Tibial nerve (tissue), 4 donors: ENCODE data around the gene SH3TC1. TPM values are rescaled to one million over a fixed set of nuclear protein-coding genes. Genes with fewer than 3 reads are reported as not detected.

ENCODE experiments used
- DNase-seq, 2 donors: peaks; one replicate each; pipeline ENCODE4 v3.0.0-alpha.2; 2019; ENCODE audit warnings: low spot score in 2 of 2
- H3K27ac ChIP-seq, 4 donors: fragments of 200-600 bp; sonication (generic) in 3 of 4; one replicate each; pipeline ENCODE4 v1.5.1; 2017 to 2019; ENCODE audit warnings: mild to moderate bottlenecking in 1 of 4
- H3K27me3 ChIP-seq, 2 donors: fragments of 200-600 bp; sonication (generic) in 1 of 2; one replicate each; pipeline versions ENCODE4 v1.5.1 to v1.6.0; 2017 to 2019
- H3K36me3 ChIP-seq, 3 donors: fragments of 200-600 bp; sonication (generic); one replicate each; pipeline ENCODE4 v1.5.1; 2018 to 2019
- H3K4me1 ChIP-seq, 4 donors: fragments of 200-600 bp; sonication (generic) in 3 of 4; one replicate each; pipeline ENCODE4 v1.5.1; 2017 to 2019
- H3K4me3 ChIP-seq, 4 donors: fragments of 200-600 bp; sonication (generic) in 3 of 4; one replicate each; pipeline ENCODE4 v1.5.1; 2017 to 2019; ENCODE audit warnings: mild to moderate bottlenecking in 1 of 4, moderate library complexity in 1 of 4
- H3K9me3 ChIP-seq, 4 donors: fragments of 200-600 bp; sonication (generic) in 3 of 4; one replicate each; pipeline ENCODE4 v1.5.1; 2017 to 2019
- EP300 ChIP-seq, 2 donors: sonication (generic); formaldehyde crosslinking; IDR thresholded peaks; one replicate each; pipeline ENCODE4 v1.6.1; 2017; ENCODE audit warnings: antibody characterized with exemption in 2 of 2, mild to moderate bottlenecking in 1 of 2
- POLR2A ChIP-seq, 2 donors: fragments of 450-650 bp; IDR thresholded peaks; one replicate each; pipeline ENCODE4 v1.6.1; 2017; ENCODE audit warnings: antibody characterized with exemption in 2 of 2, mild to moderate bottlenecking in 2 of 2, moderate library complexity in 2 of 2
- WGBS, 2 donors: methylation state at CpG; one replicate each; pipeline ENCODE4 v1.1.5; 2018; 5-methylcytosine and 5-hydroxymethylcytosine counted together
- total RNA-seq, 4 donors: library from RNA; depleted of rRNA; stranded (reverse); fragments of >200 nt; gene quantifications; one replicate each; pipeline ENCODE4 v1.1.0, GENCODE V29; 2016
- TF ChIP-seq, protein P1 (sequence below), 5 experiments: fragments of 200-600 bp in 3 of 5; fragments of 450-650 bp in 2 of 5; sonication (generic) in 3 of 5; IDR thresholded peaks; one replicate each; pipeline ENCODE4 v1.5.1; 2016 to 2019; ENCODE audit warnings: antibody characterized with exemption in 5 of 5, mild to moderate bottlenecking in 3 of 5, moderate library complexity in 2 of 5

Gene SH3TC1
- total RNA-seq, 4 donors from 2014 or later, result 31.6 to 176 (median 69.7) TPM

- WGBS, 2 donors, result 33 to 36% methylated on average over 9 to 10 of the region's 10 CpGs
- H3K36me3 ChIP-seq, result peaks cover 0 to 26% (median 0%) of the 10 kb centered on the region in 3 donors
- H3K4me3 ChIP-seq, result no peak overlapping the region
- no peak overlapping the region for H3K27ac ChIP-seq
- H3K9me3 ChIP-seq, result peaks cover 0 to 3% (median 0%) of the 10 kb centered on the region in 4 donors
- H3K4me1 ChIP-seq, result peaks cover 0 to 35% (median 8%) of the 10 kb centered on the region in 4 donors
- no peak for DNase-seq
- no peaks in the 10 kb centered on the region for H3K27me3 ChIP-seq
- TF ChIP-seq POLR2A (IDR thresholded peaks at IDR 0.05), result no peak
- TF ChIP-seq, protein P1, sequence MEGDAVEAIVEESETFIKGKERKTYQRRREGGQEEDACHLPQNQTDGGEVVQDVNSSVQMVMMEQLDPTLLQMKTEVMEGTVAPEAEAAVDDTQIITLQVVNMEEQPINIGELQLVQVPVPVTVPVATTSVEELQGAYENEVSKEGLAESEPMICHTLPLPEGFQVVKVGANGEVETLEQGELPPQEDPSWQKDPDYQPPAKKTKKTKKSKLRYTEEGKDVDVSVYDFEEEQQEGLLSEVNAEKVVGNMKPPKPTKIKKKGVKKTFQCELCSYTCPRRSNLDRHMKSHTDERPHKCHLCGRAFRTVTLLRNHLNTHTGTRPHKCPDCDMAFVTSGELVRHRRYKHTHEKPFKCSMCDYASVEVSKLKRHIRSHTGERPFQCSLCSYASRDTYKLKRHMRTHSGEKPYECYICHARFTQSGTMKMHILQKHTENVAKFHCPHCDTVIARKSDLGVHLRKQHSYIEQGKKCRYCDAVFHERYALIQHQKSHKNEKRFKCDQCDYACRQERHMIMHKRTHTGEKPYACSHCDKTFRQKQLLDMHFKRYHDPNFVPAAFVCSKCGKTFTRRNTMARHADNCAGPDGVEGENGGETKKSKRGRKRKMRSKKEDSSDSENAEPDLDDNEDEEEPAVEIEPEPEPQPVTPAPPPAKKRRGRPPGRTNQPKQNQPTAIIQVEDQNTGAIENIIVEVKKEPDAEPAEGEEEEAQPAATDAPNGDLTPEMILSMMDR (IDR thresholded peaks at IDR 0.05), result no peak
- no peak for TF ChIP-seq EP300 (IDR thresholded peaks at IDR 0.05)
These were observed 26.8 kb downstream of the SH3TC1 start for GRCh38 chr4:8225706-8226443.

DNA sequence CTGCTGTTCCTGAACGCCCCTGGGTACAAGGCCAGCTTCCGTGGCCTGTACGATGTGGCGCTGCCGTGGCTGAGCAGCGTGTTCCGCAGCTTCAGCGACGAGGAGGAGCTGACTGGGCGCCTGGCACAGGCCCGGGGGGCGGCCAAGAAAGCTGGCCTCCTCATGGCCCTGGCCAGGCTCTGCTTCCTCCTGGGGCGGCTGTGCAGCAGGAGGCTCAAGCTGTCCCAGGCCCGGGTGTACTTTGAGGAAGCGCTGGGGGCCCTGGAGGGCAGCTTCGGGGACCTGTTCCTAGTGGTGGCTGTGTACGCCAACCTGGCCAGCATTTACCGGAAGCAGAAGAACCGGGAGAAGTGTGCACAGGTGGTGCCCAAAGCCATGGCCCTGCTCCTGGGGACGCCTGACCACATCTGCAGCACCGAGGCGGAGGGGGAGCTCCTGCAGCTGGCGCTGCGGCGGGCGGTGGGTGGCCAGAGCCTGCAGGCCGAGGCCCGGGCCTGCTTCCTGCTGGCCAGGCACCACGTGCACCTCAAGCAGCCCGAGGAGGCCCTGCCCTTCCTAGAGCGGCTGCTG, 28.2 kb downstream of the SH3TC1 start:
- Histone ChIP-seq H3K27me3 (no peaks in the 10 kb centered on the region), H3K9me3 (no peaks in the 10 kb centered on the region), H3K4me1 (peaks cover 0 to 35% (median 8%) of the 10 kb centered on the region in 4 donors), H3K27ac (no peak overlapping the region), H3K36me3 (peaks cover 0 to 29% (median 0%) of the 10 kb centered on the region in 3 donors), H3K4me3 (no peak overlapping the region)
- TF ChIP-seq EP300 (IDR thresholded peaks at IDR 0.05), result no peak
- TF ChIP-seq, protein P1 (IDR thresholded peaks at IDR 0.05), result no peak
- TF ChIP-seq POLR2A (IDR thresholded peaks at IDR 0.05), result no peak
- 75 to 77% methylated on average over 22 to 24 of the region's 31 CpGs for WGBS, 2 donors
- DNase-seq, result no peak

DNA sequence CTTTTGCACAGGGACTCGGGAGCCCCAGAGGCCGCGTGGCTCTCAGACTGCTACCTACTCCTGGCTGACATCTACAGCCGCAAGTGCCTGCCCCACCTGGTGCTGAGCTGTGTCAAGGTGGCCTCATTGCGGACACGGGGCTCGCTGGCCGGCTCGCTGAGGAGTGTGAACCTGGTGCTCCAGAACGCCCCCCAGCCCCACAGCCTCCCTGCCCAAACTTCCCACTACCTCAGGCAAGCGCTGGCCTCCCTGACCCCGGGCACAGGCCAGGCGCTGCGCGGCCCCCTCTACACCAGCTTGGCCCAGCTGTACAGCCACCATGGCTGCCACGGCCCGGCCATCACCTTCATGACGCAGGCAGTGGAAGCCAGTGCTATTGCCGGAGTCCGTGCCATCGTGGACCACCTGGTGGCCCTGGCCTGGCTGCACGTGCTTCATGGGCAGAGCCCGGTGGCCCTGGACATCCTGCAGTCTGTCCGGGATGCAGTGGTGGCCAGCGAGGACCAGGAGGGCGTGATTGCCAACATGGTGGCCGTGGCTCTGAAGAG, 28.8 kb downstream of the SH3TC1 start:
- Histone ChIP-seq H3K27me3 (no peaks in the 10 kb centered on the region), H3K36me3 (peaks cover 0 to 29% (median 0%) of the 10 kb centered on the region in 3 donors), H3K9me3 (no peaks in the 10 kb centered on the region), H3K4me3 (no peak overlapping the region), H3K27ac (no peak overlapping the region), H3K4me1 (peaks cover 0 to 35% (median 8%) of the 10 kb centered on the region in 4 donors)
- no peak for TF ChIP-seq POLR2A (IDR thresholded peaks at IDR 0.05)
- TF ChIP-seq EP300 (IDR thresholded peaks at IDR 0.05), result no peak
- TF ChIP-seq, protein P1 (IDR thresholded peaks at IDR 0.05), result no peak
- DNase-seq, result no peak
- WGBS, 2 donors, result 90 to 91% methylated on average over 2 to 6 of the region's 27 CpGs

GRCh38 chr4:8228319-8229250, 29.5 kb downstream of the SH3TC1 start:
- no peaks in the 10 kb centered on the region for H3K27me3 ChIP-seq
- H3K9me3 ChIP-seq, result no peaks in the 10 kb centered on the region
- TF ChIP-seq EP300 (IDR thresholded peaks at IDR 0.05) (peak in 1 of 2 donors; percentile 53), POLR2A (IDR thresholded peaks at IDR 0.05) (no peak)
- TF ChIP-seq, protein P1 (IDR thresholded peaks at IDR 0.05), result no peak
- 66 to 68% methylated on average over 25 to 29 of the region's 39 CpGs for WGBS, 2 donors
- peak overlapping the region in 1 of 4 donors; percentile 20 for H3K27ac ChIP-seq
- peaks cover 0 to 29% (median 0%) of the 10 kb centered on the region in 3 donors for H3K36me3 ChIP-seq
- DNase-seq, result peak; percentile 58 to 61
- H3K4me1 ChIP-seq, result peaks cover 0 to 35% (median 8%) of the 10 kb centered on the region in 4 donors
- H3K4me3 ChIP-seq, result no peak overlapping the region
